ENCODE results near the gene WDR45B.
"Not testable (repeated sequence)": the region's sequence is repeated elsewhere in the genome, so short reads cannot be mapped to it uniquely, and the experiment has no call there.

The WDR45B gene

GRCh38 chr17:82657926-82658325 is 9.7 kb upstream of the WDR45B start:
- DNase-seq (ENCODE audit: low spot score) = no peak

GRCh38 chr17:82656266-82656665 is 8.0 kb upstream of the WDR45B start:
- no peak for DNase-seq (ENCODE audit: low spot score)

GRCh38 chr17:82655523-82655922 is 7.3 kb upstream of the WDR45B start:
- DNase-seq (ENCODE audit: low spot score) = no peak

GRCh38 chr17:82655038-82655479 is 6.8 kb upstream of the WDR45B start:
- DNase-seq (ENCODE audit: low spot score) = no peak

- not testable (repeated sequence) for DNase-seq (ENCODE audit: low spot score)
Observed at GRCh38 chr17:82654611-82655010, 6.4 kb upstream of the WDR45B start.

GRCh38 chr17:82653651-82654528 is 5.6 kb upstream of the WDR45B start:
- DNase-seq (ENCODE audit: low spot score) = no peak

GRCh38 chr17:82650723-82651122 is 2.5 kb upstream of the WDR45B start:
- DNase-seq (ENCODE audit: low spot score) = no peak

GRCh38 chr17:82649501-82650261 is 1.4 kb upstream of the WDR45B start:
- no peak for DNase-seq (ENCODE audit: low spot score)

GRCh38 chr17:82648742-82649331 is 593 bp upstream of the WDR45B start:
- peak; percentile 86 for DNase-seq (ENCODE audit: low spot score)

- DNase-seq (ENCODE audit: low spot score) = peak; percentile 68
Observed at GRCh38 chr17:82647593-82648164, 565 bp downstream of the WDR45B start.

GRCh38 chr17:82645516-82645915 is 2.7 kb downstream of the WDR45B start:
- no peak for DNase-seq (ENCODE audit: low spot score)

GRCh38 chr17:82644148-82644547 is 4.1 kb downstream of the WDR45B start:
- no peak for DNase-seq (ENCODE audit: low spot score)

GRCh38 chr17:82642022-82642421 is 6.2 kb downstream of the WDR45B start:
- no peak for DNase-seq (ENCODE audit: low spot score)

GRCh38 chr17:82640036-82640435 is 8.2 kb downstream of the WDR45B start:
- DNase-seq (ENCODE audit: low spot score) = no peak

- no peak for DNase-seq (ENCODE audit: low spot score)
Observed at GRCh38 chr17:82639628-82640027, 8.6 kb downstream of the WDR45B start.

GRCh38 chr17:82638183-82638773 is 10.0 kb downstream of the WDR45B start:
- peak; percentile 51 for DNase-seq (ENCODE audit: low spot score)

- no peak for DNase-seq (ENCODE audit: low spot score)
Observed at GRCh38 chr17:82636626-82637598, 11.3 kb downstream of the WDR45B start.

GRCh38 chr17:82633343-82633742 is 14.9 kb downstream of the WDR45B start:
- DNase-seq (ENCODE audit: low spot score) = no peak

GRCh38 chr17:82632451-82632850 is 15.8 kb downstream of the WDR45B start:
- no peak for DNase-seq (ENCODE audit: low spot score)

GRCh38 chr17:82631544-82631943 is 16.7 kb downstream of the WDR45B start:
- no peak for DNase-seq (ENCODE audit: low spot score)

GRCh38 chr17:82630212-82630611 is 18.0 kb downstream of the WDR45B start:
- no peak for DNase-seq (ENCODE audit: low spot score)

All from AG08396 (cell line).